SU-DHL-6 (cell line): Measurements from ENCODE around the gene TRIOBP.

Source experiments
- H2AFZ ChIP-seq: fragments of 200-600 bp; sonication (generic); 2 replicates; pipeline ENCODE4 v1.6.1; 2014; ENCODE audit warnings: low read depth, mild to moderate bottlenecking, moderate library complexity, mixed read lengths, antibody characterized with exemption, low read length; ENCODE audit not compliant: severe bottlenecking
- H3F3A ChIP-seq: fragments of 200-600 bp; shearing (Covaris generic); 2 replicates; pipeline ENCODE4 v1.6.0; 2016; ENCODE audit warnings: antibody characterized with exemption, mild to moderate bottlenecking; ENCODE audit not compliant: insufficient read depth
- H3K27ac ChIP-seq: fragments of 200-600 bp; sonication (generic); 2 replicates; pipeline ENCODE4 v1.5.1; 2016; ENCODE audit warnings: low read depth, mild to moderate bottlenecking, low read length, moderate library complexity, mixed read lengths
- H3K27me3 ChIP-seq: fragments of 200-600 bp; sonication (generic), shearing (Covaris generic); 2 replicates; pipeline ENCODE4 v1.6.0; 2014; ENCODE audit warnings: mild to moderate bottlenecking, low read length
- H3K36me3 ChIP-seq: fragments of 200-600 bp; sonication (generic); 2 replicates; pipeline ENCODE4 v1.6.1; 2014; ENCODE audit warnings: mild to moderate bottlenecking, low read length, mixed read lengths
- H3K4me2 ChIP-seq: fragments of 300-600, 200-600 bp; shearing (Covaris generic), sonication (generic); 2 replicates; pipeline ENCODE4 v1.6.0; 2014; ENCODE audit warnings: low read length, low read depth, mild to moderate bottlenecking; ENCODE audit not compliant: poor library complexity, severe bottlenecking
- H3K4me3 ChIP-seq: fragments of 200-600 bp; sonication (generic); 2 replicates; pipeline ENCODE4 v1.5.1; 2014; ENCODE audit warnings: antibody characterized with exemption, low read length, mild to moderate bottlenecking, mixed read lengths; ENCODE audit not compliant: insufficient read depth, poor library complexity, severe bottlenecking
- H3K79me2 ChIP-seq: fragments of 200-600 bp; sonication (generic); 2 replicates; pipeline ENCODE4 v1.6.1; 2014; ENCODE audit warnings: mild to moderate bottlenecking, low read length, moderate library complexity; ENCODE audit not compliant: insufficient read depth
- H3K9ac ChIP-seq: fragments of 200-600 bp; sonication (generic); 2 replicates; pipeline ENCODE4 v1.7.0; 2014; ENCODE audit warnings: mild to moderate bottlenecking, low read length
- H3K9me2 ChIP-seq: fragments of 200-600 bp; sonication (generic); replicated peaks from 2 replicates; pipeline ENCODE4 v1.6.1; 2014; ENCODE audit warnings: low read length; ENCODE audit not compliant: insufficient read depth
- H3K9me3 ChIP-seq: fragments of 200-600 bp; sonication (generic); 2 replicates; pipeline ENCODE4 v1.6.1; 2014; ENCODE audit warnings: low read length, mixed read lengths; ENCODE audit not compliant: insufficient read depth
- H4K20me1 ChIP-seq: fragments of 200-600 bp; sonication (generic); 2 replicates; pipeline ENCODE4 v1.6.1; 2014; ENCODE audit warnings: low read depth, mild to moderate bottlenecking, antibody characterized with exemption, low read length, moderate library complexity, mixed read lengths
- CTCF ChIP-seq: fragments of 200-600 bp; sonication (generic); IDR thresholded peaks from one replicate; pipeline ENCODE4 v1.5.1; 2017; ENCODE audit warnings: antibody characterized with exemption, mild to moderate bottlenecking, low read length, moderate library complexity; ENCODE audit not compliant: insufficient read depth, poor library complexity, severe bottlenecking
- EZH2phosphoT487 ChIP-seq: fragments of 200-600 bp; sonication (generic), shearing (Covaris generic); conservative IDR thresholded peaks from 2 replicates; pipeline ENCODE4 v1.6.1; 2018; ENCODE audit warnings: mild to moderate bottlenecking, antibody characterized with exemption, low read length, moderate library complexity, mixed read lengths

TRIOBP gene

DNA sequence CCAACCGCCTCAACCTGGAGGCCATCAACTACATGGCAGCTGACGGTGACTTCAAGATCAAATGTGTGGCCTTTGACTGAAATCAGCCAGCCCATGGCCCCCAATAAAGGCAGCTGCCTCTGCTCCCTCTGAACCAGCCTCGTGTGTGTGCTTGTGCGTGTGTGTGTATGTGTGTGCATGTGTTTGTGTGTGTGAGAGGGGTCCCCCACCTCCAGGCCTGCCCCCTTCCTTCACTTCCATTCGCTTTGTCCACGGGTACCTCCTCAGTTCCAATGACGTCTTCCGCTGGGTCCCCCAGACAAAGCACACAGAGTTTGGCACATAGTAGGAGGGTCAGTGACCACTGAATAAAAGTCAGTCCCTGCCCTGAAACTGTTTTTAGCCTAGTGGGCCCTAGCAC is 17.2 kb upstream of the TRIOBP start:
- H4K20me1 ChIP-seq, result no peaks in the 10 kb centered on the region
- H3K27me3 ChIP-seq, result no peaks in the 10 kb centered on the region
- no peak overlapping the region for H3K4me2 ChIP-seq
- H3K9me3 ChIP-seq, result no peaks in the 10 kb centered on the region
- no peak overlapping the region for H2AFZ ChIP-seq
- H3K9me2 ChIP-seq, result no peaks in the 10 kb centered on the region
- peaks cover 16% of the 10 kb centered on the region for H3F3A ChIP-seq
- H3K9ac ChIP-seq, result no peak overlapping the region
- no peak overlapping the region for H3K4me3 ChIP-seq
- TF ChIP-seq CTCF, result no peak
- H3K79me2 ChIP-seq, result no peaks in the 10 kb centered on the region
- H3K27ac ChIP-seq, result no peak overlapping the region
- H3K36me3 ChIP-seq, result no peaks in the 10 kb centered on the region

- no peak overlapping the region for H3K9ac ChIP-seq
- H3K4me3 ChIP-seq, result no peak overlapping the region
- TF ChIP-seq EZH2phosphoT487 (no peak), CTCF (no peak)
- H2AFZ ChIP-seq, result no peak overlapping the region
- no peak overlapping the region for H3K27ac ChIP-seq
- peaks cover 16% of the 10 kb centered on the region for H3F3A ChIP-seq
- H3K9me3 ChIP-seq, result no peaks in the 10 kb centered on the region
- H3K4me2 ChIP-seq, result no peak overlapping the region
- no peaks in the 10 kb centered on the region for H3K36me3 ChIP-seq
- no peaks in the 10 kb centered on the region for H3K9me2 ChIP-seq
- no peaks in the 10 kb centered on the region for H3K79me2 ChIP-seq
- no peaks in the 10 kb centered on the region for H3K27me3 ChIP-seq
- H4K20me1 ChIP-seq, result no peaks in the 10 kb centered on the region
Observed at GRCh38 chr22:37680191-37680851, 16.5 kb upstream of the TRIOBP start.

- no peak overlapping the region for H2AFZ ChIP-seq
- no peaks in the 10 kb centered on the region for H4K20me1 ChIP-seq
- H3K4me2 ChIP-seq, result no peak overlapping the region
- peaks cover 13% of the 10 kb centered on the region for H3F3A ChIP-seq
- H3K9me3 ChIP-seq, result no peaks in the 10 kb centered on the region
- H3K4me3 ChIP-seq, result no peak overlapping the region
- no peak for TF ChIP-seq CTCF
- no peak for TF ChIP-seq EZH2phosphoT487
- no peaks in the 10 kb centered on the region for H3K9me2 ChIP-seq
- no peaks in the 10 kb centered on the region for H3K36me3 ChIP-seq
- H3K27ac ChIP-seq, result no peak overlapping the region
- H3K9ac ChIP-seq, result no peak overlapping the region
- H3K79me2 ChIP-seq, result no peaks in the 10 kb centered on the region
- no peaks in the 10 kb centered on the region for H3K27me3 ChIP-seq
Observed at GRCh38 chr22:37681001-37681424, 15.8 kb upstream of the TRIOBP start.
